PC-9 (cell line): ENCODE measurements around the gene FBRSL1.

Experiments used
- CTCF ChIP-seq: fragments of 200-600 bp; sonication (generic); conservative IDR thresholded peaks from 2 replicates; pipeline ENCODE4 v1.6.1; 2017; ENCODE audit warnings: mixed run types, antibody characterized with exemption, mild to moderate bottlenecking, moderate library complexity
- EZH2 ChIP-seq: fragments of 200-600 bp; sonication (generic); IDR thresholded peaks from 2 replicates; pipeline ENCODE4 v1.8.0; 2017; ENCODE audit warnings: antibody characterized with exemption, low read depth

- no peak for TF ChIP-seq CTCF
- TF ChIP-seq EZH2, result no peak
Measured at GRCh38 chr12:132536102-132536876, 46.3 kb downstream of the FBRSL1 start.
